Prostate gland (tissue), 2 donors: ENCODE results near the gene PCDHGB6.

Experiments
- POLR2A ChIP-seq: fragments of 450-650 bp; IDR thresholded peaks from one replicate; pipeline ENCODE4 v1.6.1; 2016; ENCODE audit warnings: antibody characterized with exemption, mild to moderate bottlenecking
- TF ChIP-seq, protein P1 (sequence below), 4 experiments: fragments of 200-600 bp in 2 of 4; fragments of 450-650 bp in 2 of 4; sonication (generic) in 2 of 4; IDR thresholded peaks; 1 replicate in 3 of 4; 2 replicates in 1 of 4; pipeline ENCODE4 v1.5.1; 2016 to 2019; ENCODE audit warnings: antibody characterized with exemption in 4 of 4, mild to moderate bottlenecking in 2 of 4, moderate library complexity in 2 of 4

DNA sequence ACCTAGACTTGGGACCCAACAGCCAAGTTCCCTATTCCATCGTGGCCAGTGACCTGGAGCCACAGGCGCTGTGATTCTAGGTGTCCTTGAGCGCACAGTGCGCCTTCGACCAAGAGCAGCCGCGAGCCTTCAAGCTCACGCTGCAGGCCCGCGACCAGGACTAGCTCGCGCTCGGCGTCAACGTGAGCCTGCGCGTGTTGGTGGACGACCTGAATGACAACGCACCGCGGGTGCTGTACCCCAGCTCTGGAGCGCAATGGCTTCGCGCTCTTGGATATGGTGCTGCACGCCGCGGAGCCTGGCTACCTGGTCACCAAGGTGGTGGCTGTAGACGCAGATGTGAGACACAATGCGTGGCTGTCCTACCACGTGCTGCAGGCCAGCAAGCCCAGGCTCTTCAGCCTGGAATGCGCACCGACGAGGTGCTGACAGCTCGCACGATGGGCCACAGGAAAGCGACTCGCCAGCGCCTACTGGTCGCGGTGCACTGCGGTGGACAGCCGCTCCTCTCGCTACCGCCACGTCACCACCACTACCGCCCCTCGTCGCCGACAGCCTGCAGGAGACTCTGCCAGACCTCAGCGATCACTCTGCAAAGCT is 33.9 kb downstream of the PCDHGB6 start:
- no peak for TF ChIP-seq POLR2A
- TF ChIP-seq, protein P1, sequence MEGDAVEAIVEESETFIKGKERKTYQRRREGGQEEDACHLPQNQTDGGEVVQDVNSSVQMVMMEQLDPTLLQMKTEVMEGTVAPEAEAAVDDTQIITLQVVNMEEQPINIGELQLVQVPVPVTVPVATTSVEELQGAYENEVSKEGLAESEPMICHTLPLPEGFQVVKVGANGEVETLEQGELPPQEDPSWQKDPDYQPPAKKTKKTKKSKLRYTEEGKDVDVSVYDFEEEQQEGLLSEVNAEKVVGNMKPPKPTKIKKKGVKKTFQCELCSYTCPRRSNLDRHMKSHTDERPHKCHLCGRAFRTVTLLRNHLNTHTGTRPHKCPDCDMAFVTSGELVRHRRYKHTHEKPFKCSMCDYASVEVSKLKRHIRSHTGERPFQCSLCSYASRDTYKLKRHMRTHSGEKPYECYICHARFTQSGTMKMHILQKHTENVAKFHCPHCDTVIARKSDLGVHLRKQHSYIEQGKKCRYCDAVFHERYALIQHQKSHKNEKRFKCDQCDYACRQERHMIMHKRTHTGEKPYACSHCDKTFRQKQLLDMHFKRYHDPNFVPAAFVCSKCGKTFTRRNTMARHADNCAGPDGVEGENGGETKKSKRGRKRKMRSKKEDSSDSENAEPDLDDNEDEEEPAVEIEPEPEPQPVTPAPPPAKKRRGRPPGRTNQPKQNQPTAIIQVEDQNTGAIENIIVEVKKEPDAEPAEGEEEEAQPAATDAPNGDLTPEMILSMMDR (IDR thresholded peaks at IDR 0.05) = no peak
